HUDEP-2 (cell line): ENCODE results near the gene PORCN.

Experiments used
- DNase-seq, 76 experiments: peaks; one replicate each; lab custom pipeline; 2025; ENCODE audit not compliant: unreplicated experiment in 76 of 76; lab: John Stamatoyannopoulos, UW

Gene PORCN

DNA sequence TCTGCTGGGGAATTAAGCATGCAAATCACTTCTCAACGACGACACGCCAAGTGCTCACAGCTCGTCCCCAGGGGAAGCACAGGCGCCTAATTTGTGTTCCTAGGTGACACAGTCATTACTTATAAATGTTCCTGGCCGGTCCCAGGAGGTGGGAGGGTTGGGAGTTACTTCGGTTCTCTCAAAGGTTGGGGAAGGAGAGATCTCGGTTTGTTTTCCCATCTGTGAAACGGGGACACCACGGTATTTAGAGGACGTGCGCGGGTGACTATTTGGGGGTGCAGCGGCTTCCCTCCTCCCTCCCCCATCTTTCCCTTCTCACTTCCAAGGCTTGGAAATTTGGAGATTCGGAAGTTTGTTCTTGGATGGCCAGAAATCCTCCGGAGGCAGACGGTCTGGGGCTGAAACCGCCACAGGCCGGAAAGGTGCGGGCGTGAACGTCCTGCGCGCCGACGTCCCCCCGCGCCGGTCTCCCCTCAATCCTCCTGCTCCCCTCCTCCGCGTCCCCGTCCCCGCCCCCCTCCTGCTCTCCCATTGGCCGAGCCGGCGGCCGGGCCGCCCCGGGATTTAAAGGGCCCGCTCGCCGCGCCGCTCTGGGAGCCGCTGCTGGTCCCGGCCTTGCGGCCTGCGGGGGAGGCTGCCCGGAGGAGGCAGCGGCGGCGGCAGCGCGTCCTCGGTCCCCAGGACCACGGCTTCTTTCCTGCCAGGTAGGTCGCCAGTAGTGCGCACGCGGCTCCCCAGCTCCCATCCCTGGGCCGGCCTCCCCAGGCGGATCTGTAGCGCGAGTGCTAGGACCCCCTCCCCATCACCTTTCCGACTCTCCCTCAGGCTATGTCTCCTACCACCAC lies at the start of gene PORCN:
PORCN (plus strand) TSS at position 593 of the 845 bp plus-strand sequence. CDS start 829 bp downstream, outside the sequence.
- DNase-seq: peak in 59 of 76 experiments; percentile 1 to 70 (median 45)

DNA sequence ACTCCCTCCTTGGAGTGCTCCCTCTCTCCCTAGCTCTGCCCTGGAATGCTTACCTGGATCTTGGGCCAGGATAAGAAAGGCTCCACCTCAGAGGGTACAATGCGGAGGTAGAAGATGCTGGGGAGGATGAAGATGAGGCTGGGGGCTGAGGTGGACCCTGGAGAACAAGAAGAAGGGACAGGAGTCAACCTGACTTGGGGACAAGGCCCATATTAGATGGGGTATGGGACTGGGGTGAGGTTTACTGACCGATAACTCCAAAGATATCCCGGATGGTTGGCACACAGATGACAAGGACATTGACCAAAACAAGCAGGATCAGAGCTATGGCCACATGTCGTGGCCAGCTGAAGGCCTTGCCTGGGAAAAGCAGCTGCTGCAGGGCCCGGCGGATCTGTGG lies 49.3 kb upstream of the PORCN start:
- DNase-seq: no peak

DNA sequence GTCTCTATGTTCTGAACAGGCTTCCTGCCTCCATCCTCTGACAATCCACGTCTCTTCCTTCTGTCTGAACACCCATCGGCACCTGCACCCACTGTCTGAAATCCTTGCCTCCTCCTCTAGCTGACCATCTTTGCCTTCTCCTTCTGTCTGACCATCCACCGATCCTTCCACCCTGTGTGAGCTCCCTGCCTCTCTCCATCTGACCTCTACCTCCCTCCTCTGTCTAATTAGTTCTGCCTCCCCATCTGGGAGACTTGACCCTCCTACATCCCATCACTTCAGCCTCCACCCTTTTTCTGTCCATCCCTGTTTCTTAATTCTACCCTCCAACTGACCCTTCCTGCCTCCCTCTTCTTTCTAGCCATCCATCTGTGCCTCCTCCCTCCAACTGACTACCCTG lies 48.8 kb upstream of the PORCN start:
- no peak for DNase-seq

DNA sequence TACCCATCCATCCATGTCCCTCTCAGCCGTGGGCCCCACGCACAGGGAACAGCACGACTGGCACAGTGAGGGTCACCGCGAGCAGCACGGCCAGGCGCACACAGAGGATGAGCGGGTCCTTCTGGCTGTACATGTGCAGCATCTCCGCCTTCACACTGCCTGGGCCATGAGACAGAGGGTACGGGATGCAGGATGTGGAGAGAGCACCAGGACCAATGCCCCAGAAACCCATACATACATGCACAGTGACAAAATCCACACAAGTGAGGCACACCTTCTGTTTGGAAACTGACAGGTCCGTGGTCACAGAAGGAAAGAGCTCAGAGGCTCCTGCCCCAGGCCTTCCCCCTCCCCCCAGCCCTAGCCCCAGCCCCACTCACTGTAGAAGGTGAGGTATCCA lies 48.2 kb upstream of the PORCN start:
- DNase-seq: no peak

DNA sequence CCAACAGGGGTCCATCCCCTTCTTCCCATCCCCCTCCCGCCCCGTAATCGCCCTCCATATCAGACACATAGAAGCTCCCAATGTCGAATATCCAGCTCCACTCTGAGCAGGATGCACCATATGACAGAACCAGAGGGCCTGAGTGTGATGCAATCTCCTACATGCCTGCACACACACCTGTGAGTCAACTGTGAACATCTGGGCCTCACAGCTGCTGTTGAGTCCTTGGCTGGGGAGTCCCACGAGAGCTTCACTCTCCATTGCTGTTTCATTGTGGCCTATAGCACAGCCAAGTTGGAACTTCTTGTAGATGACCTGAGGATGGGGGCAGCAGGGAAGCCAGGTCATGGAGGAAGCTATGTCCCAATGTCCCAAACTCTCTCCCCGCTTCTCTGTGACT lies 47.0 kb upstream of the PORCN start:
- DNase-seq: no peak

DNA sequence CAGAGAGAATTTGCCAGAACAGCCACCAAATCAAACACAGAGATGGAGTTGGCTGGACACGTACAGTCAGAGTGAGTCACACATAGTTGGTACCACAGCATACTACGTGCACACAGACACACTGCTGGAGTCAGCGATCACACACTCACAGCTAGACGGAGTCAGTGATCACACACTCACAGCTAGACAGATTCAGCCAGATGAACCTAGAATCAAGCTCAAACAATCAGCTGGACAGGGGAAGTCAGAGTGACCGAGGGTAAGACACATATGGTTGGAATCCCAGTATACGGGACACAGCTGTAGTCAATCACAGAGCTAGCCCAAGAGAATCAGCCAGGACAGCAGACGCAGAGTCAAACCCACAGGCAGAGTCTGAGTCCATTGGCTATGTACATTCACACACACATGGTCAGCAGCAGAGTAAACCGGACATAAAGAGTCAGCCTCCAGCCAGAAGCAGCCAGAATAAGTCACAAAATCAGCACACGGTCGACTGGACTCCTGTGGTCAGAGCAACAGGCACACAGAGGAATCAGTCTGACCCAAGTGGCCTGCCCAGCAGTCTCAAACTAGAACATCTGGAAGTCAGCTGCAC lies 43.4 kb upstream of the PORCN start:
- no peak for DNase-seq

DNA sequence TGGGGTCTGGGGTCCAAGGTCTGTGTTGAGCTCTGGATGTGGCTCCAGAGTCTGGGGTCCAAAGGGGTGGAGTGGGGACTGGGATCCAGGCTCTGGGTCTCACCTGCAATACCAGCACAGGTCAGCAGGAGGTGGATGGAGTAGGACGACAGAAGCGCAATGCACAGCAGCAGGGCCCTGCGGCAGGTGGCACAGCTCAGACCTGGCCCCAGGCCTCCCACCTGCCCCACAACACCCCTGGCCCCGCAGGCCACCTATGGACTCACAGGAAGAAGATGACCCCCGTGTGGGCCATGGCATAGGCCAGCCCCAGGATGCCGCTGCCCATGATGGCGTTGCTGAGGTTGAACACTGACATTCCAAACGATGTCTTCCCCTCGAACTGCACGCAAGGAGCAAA lies 42.1 kb upstream of the PORCN start:
- peak in 21 of 76 experiments; percentile 2 to 21 (median 10) for DNase-seq

DNA sequence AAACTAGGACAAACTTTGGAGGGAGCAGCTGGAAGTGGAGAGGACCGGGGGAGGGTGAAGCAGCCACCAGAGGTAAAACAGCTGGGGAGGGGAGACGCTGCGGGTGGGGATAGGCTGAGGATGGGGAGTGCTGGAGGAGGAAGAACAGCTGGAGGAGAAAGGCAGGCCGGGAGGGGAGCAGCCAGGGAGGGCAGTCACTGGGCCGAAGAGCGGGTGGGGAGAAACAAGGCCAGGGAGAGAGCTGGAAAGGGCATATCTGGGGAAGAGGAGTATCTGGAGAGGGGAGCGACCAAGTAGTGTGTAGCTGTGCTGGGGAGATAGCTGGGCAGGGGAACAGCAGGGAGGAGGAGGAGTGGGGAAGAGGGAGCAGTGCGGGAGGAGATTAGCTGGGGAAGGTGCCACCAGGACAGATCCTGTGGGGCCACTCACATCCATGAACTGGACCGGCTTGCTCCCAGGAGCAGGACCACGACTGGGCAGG lies 41.5 kb upstream of the PORCN start:
- peak in 25 of 76 experiments; percentile 3 to 50 (median 22) for DNase-seq

DNA sequence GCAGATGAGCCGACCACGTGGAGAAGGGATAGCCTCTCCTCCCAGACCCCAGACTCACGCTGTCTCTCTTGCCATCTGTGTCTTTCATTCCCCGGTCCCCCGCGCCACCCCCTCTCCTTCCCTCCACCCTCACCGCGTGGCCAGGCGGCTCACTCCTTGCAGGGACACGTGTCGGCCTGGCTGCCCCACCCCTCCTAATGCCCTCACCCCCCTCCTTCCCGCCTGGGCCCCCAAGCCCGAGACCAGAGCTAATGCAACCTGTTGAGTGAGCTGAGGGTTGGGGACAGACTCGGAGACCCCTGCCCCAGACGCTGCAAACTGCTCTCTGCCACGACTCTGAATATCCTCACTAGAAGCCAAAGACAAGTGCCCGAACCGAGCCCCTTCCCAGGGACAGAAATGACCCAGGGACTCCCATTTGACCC lies 40.5 kb upstream of the PORCN start:
- peak in 67 of 76 experiments; percentile 1 to 73 (median 49) for DNase-seq

DNA sequence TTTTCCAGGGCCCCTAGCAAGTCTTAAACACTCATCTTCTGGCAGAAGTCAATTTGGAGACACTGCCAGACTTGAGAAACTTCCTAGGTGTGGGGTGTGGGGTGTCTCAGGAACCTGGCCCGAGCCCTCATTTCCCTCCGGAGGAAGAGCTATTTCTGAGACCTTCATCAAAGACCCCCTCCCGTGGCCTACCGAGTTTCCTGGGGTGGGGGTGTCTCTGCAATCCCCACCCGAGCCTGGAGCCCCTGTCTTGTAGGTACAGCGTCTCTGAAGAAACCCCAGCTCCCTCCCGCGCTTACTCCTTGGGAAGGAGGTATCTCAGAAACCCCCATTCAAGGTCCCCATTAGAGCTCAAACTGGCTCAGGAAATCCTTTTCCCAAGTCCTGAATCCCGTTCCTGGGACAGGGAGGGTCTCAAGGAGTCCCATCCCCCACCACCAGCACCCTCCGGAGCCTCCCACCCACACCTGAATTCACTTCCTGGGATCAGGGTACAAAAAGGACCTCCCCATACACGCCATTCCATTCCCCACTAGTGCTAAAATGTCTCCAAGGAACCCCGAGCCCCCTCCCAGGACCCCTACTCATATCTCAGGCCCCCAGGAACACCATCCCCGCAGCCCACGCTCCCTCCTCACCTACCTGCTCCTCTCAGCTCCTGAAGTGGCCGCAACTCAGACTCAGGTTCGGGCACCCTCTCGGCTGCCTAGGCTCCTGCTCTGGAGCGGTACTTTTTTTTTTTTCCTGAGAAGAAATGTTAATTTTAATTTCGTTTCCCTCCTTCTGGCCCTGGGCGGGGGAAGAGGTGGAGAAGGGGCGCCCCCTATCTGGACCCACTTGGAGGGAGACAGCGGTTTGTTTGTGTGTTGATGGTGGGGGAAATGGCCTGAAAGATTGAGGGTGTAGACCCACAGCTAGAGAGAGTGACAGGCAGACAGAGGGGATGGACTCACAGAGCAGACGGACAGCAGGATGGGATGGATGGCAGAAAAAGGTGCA lies 39.8 kb upstream of the PORCN start:
- DNase-seq: peak in 44 of 76 experiments; percentile 0 to 51 (median 24)

DNA sequence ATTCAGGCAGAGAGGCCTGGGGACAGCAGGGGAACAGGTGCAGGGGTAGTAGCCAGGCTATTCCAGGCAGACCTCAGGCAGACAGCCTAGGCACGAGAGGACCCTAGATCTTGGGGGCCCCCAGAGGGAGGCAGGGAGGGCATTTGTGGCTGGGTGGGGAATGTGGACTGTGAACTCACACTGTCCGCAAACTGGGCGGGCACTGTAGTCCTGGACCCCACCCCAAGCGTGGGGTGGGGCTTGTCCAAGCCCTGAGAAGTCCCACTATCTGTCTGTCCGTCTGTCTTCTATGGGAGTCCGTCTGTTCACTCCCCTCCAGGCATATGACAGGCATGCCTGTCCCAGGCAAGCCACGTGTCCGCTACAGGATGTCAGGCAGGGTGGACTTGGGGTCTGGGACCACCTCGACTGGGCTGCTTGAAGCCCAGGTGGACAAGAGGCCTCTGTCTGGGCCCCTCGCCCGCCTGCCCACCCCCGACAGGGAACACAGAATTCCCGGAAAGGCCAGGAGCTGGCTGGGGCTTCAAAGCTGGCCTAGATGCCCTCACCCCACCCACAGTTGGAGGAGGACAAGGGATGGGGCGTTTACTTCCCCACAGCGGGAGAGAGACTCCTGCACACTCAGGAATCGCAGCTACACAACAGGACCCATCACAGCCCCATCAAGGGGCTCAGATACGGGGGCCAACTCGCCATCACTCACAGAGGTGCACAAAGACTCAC lies 38.5 kb upstream of the PORCN start, which contains the start of gene SLC38A5:
SLC38A5 (minus strand) TSS at position 151 of the 723 bp plus-strand sequence. CDS start 2,336 bp downstream, outside the sequence.
- peak in 71 of 76 experiments; percentile 5 to 76 (median 51) for DNase-seq

DNA sequence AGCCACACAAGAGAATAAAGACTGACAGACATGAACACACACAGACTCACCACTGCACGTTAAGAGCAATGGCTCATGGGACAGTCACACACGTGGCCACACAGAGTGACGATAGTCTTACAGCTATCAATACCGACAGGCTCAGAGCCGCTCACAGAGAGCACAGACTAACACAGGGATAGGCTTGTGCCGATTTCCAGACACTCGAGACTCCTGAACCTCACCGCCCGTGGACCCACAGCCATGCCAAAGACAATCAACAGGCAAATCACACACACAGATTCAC lies 38.0 kb upstream of the PORCN start:
- DNase-seq: no peak

DNA sequence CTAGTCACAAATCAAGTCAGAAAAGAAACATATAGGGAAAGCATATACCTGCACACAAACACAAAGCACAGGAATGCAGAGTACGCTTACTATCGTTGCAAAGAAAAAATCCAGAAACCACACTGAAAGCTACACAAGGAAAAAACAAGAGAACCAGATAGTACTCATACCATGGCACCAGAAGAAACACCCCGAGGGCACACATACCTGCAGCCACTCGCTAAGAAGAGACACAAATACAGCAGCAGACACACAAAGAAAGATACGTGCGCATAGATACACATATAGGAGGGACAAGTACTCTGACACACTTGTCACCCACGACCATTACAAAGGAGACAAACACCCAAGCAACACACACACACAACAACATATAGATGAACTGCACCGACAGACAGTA lies 37.3 kb upstream of the PORCN start:
- no peak for DNase-seq

DNA sequence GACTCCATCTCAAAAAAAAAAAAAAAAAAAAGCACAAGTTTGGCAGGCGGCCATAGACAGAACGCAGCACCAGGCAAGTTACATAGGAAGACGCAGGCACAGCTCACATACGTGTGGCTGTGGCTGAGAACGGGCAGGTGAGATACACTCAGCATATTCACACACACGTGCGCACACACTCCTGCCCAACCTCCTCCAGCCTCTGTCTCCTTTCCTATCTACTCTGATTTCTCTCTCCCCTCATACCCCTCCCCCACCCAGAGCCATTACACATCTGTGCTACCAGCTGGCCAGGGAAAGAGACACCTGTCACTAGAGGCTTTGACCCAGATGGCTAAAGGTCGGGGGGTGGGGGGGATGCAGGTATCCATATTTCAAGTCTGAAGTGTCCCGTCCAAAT lies 36.6 kb upstream of the PORCN start:
- no peak for DNase-seq

DNA sequence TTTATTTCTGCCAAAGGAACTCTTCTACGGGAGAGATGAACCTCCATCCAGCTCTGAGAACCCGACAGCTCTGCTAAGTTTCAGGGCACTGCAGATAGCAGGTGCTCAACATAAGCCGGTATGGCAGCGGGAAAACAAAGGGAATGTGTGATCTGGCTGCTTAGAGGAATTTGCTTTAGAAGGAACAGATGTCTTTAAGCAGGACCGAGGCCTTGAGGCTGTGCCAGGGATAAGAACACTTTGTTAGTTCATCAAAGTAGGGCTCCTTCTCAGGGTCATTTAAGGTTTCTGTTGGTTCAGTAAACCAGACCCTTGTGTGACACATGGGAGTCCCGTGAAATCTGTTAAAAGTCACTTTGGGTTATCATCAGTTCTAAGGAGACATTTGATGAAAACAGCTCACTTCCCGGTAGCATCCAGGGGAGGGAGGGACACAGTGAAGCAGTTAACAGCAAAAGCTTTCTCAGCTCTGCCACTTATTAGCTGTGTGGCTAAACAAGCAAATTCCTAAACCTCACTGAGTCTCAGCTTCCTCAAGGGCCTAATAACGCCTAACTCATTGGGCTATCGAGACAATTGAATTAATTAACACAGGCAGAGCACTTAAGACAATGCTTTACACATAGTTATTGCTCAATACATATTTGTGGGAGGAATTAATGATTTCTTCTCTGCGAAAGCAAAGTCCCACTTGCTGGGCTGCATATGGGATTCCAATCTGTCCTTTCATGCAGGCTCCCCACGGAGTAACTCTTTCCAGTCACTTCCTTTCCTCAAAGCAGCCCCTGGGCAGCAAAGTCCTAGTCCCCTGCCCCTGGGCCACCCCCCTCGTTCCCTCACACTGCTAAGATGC lies 35.7 kb upstream of the PORCN start:
- DNase-seq: no peak

DNA sequence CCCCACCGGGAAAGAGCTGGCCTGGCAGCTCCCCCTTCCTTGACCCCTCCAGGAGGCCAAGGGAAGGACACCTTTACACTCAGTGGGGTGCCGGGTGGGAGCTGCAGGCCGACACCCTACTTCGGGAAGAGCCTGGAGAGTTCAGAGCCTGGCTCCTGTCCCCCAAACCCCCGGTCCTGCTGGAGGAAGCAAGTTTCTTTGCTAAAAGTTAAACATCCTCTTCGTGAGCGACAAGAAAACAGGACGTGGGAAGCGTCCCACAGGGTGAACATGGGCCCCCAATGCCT lies 35.1 kb upstream of the PORCN start:
- no peak for DNase-seq

DNA sequence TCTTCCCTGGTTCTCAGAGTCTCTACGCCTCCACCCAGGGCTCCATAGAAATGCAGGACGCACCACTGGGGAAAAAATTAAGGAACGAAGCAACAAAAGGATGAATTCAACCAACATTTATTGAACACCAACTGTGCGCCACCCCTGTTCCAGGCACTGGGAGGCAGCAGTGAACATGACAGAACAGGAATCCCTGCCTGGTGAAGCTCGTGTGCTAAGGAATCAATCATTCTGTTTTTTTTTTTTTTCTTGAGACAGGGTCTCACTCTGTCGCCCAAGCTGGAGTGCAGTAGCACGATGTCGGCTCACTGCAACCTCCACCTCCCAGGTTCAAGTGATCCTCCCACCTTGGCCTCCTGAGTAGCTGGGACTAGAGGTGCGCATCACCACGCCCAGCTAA lies 34.7 kb upstream of the PORCN start:
- DNase-seq: peak in 16 of 76 experiments; percentile 1 to 20 (median 9)

DNA sequence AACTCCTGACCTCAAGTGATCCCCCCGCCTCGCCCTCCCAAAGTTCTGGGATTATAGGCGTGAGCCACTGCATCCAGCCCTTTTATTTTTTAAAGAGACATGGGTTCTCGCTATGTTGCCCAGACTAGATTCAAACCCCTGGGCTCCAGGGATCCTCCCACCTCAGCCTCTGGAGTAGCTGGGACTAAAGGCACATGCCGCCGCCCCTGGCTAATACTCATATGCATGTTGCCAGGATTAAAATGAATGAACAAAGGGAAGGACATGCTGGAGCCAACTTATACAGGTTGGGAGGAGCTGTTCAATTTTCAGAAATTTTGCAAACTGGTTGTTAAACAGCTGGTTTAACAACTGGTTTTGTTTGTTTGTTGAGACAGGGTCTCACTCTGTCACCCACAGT lies 34.2 kb upstream of the PORCN start:
- DNase-seq: no peak

DNA sequence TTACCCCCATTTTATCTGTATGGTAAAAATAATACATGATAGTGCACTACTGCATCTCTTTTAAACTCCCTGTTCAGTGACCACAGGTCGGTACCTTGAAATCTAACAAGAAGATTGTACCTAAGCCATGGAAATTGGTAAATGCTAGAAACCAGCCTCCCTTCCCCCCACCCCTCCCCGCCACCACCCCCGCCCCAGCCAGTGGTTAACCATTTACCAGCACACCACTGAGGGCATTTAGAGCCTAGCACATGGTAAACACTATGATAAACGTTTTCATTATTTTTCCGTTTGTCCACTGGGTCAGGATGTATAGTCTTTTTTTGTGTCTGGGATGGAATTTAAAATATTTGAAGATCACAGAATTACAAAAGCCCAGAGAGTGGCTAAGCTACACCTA lies 33.5 kb upstream of the PORCN start:
- DNase-seq: peak in 7 of 76 experiments; percentile 1 to 27 (median 8)
